SK-N-SH (cell line): Measurements from ENCODE around the gene ATL1.

Source experiments
- CTCF ChIP-seq: fragments of 200-600 bp; sonication (generic); IDR thresholded peaks from 2 replicates; pipeline ENCODE4 v1.6.1; 2017; ENCODE audit warnings: antibody characterized with exemption, mild to moderate bottlenecking, moderate library complexity
- ELF1 ChIP-seq: IDR thresholded peaks from 2 replicates; pipeline ENCODE4 v1.4.0; 2012
- FOXM1 ChIP-seq: IDR thresholded peaks from 2 replicates; pipeline ENCODE4 v1.4.0; 2012; ENCODE audit warnings: low read depth, mild to moderate bottlenecking
- JUND ChIP-seq: IDR thresholded peaks from 2 replicates; pipeline ENCODE4 v1.4.0; 2012
- MAX ChIP-seq: IDR thresholded peaks from 2 replicates; pipeline ENCODE4 v1.4.0; 2012; ENCODE audit warnings: low read depth
- POLR2AphosphoS5 ChIP-seq: IDR thresholded peaks from 2 replicates; pipeline ENCODE4 v1.6.1; 2012; ENCODE audit warnings: low read depth, low read length
- RAD21 ChIP-seq: IDR thresholded peaks from 2 replicates; pipeline ENCODE4 v1.6.1; 2012; ENCODE audit warnings: mild to moderate bottlenecking, low read length
- YY1 ChIP-seq: IDR thresholded peaks from 2 replicates; pipeline ENCODE4 v1.4.0; 2012; ENCODE audit warnings: low read depth, mild to moderate bottlenecking
- TF ChIP-seq, protein P1 (sequence below): fragments of 150-350 bp; IDR thresholded peaks from 2 replicates; pipeline ENCODE4 v1.6.1; 2017; ENCODE audit warnings: antibody characterized with exemption, low read length, low read depth, borderline replicate concordance

- TF ChIP-seq ELF1 (no peak), FOXM1 (no peak), YY1 (no peak), MAX (no peak), POLR2AphosphoS5 (no peak), CTCF (no peak), JUND (peak; percentile 6; the same call in 1 of the 2 replicates), RAD21 (no peak)
- TF ChIP-seq, protein P1, sequence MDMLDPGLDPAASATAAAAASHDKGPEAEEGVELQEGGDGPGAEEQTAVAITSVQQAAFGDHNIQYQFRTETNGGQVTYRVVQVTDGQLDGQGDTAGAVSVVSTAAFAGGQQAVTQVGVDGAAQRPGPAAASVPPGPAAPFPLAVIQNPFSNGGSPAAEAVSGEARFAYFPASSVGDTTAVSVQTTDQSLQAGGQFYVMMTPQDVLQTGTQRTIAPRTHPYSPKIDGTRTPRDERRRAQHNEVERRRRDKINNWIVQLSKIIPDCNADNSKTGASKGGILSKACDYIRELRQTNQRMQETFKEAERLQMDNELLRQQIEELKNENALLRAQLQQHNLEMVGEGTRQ = no peak
Observed at GRCh38 chr14:50675597-50675996, 115.7 kb downstream of the ATL1 start.
